Activated naive CD4-positive, alpha-beta T cell treated with Interleukin-2 at 50 U/mL for 16 hours (primary cell): ENCODE measurements around the gene SNRPE.
A peak's percentile ranks its signal among the peaks of the same experiment; 100 is the strongest.
"Not testable (repeated sequence)": the region's sequence is repeated elsewhere in the genome, so short reads cannot be mapped to it uniquely, and the experiment has no call there.

Experiments used
- DNase-seq: peaks from one replicate; pipeline ENCODE4 v3.0.0-alpha.2; 2020

SNRPE gene

GRCh38 chr1:203861379-203862184 lies at the start of gene SNRPE:
Gene SNRPE (plus strand): TSS chr1:203861599. CDS start chr1:203861660, 61 bp downstream.
- DNase-seq = peak; percentile 95

- no peak for DNase-seq
Measured at GRCh38 chr1:203813581-203814341, 47.6 kb upstream of the SNRPE start.

- no peak for DNase-seq
Measured at GRCh38 chr1:203818399-203818798, 43.0 kb upstream of the SNRPE start.

- no peak for DNase-seq
Measured at GRCh38 chr1:203823306-203823705, 38.1 kb upstream of the SNRPE start.

- no peak for DNase-seq
Measured at GRCh38 chr1:203826175-203826574, 35.2 kb upstream of the SNRPE start.

- no peak for DNase-seq
Measured at GRCh38 chr1:203828002-203828401, 33.4 kb upstream of the SNRPE start.

GRCh38 chr1:203828503-203828902 lies 32.9 kb upstream of the SNRPE start:
- DNase-seq = no peak

GRCh38 chr1:203829247-203829646 lies 32.2 kb upstream of the SNRPE start:
- not testable (repeated sequence) for DNase-seq

GRCh38 chr1:203835476-203835875 lies 25.9 kb upstream of the SNRPE start:
- no peak for DNase-seq

- no peak for DNase-seq
Measured at GRCh38 chr1:203839081-203839480, 22.3 kb upstream of the SNRPE start.

GRCh38 chr1:203840208-203840808 lies 21.1 kb upstream of the SNRPE start:
- DNase-seq = no peak

- DNase-seq = no peak
Measured at GRCh38 chr1:203842559-203842876, 18.9 kb upstream of the SNRPE start.

GRCh38 chr1:203843435-203843834 lies 18.0 kb upstream of the SNRPE start:
- DNase-seq = no peak

GRCh38 chr1:203853112-203853511 lies 8.3 kb upstream of the SNRPE start:
- DNase-seq = not testable (repeated sequence)

- DNase-seq = no peak
Measured at GRCh38 chr1:203858055-203858454, 3.3 kb upstream of the SNRPE start.

GRCh38 chr1:203858975-203859374 lies 2.4 kb upstream of the SNRPE start:
- DNase-seq = no peak

GRCh38 chr1:203860396-203861025 lies 888 bp upstream of the SNRPE start:
- no peak for DNase-seq

- no peak for DNase-seq
Measured at GRCh38 chr1:203867802-203868201, 6.4 kb downstream of the SNRPE start.

- no peak for DNase-seq
Measured at GRCh38 chr1:203870245-203870644, 8.8 kb downstream of the SNRPE start.

- DNase-seq = no peak
Measured at GRCh38 chr1:203871114-203871880, 9.9 kb downstream of the SNRPE start.

- no peak for DNase-seq
Measured at GRCh38 chr1:203873094-203873493, 11.7 kb downstream of the SNRPE start.

- no peak for DNase-seq
Measured at GRCh38 chr1:203878422-203878821, 17.0 kb downstream of the SNRPE start.

- DNase-seq = no peak
Measured at GRCh38 chr1:203880606-203881005, 19.2 kb downstream of the SNRPE start.
